Epithelial cell of proximal tubule (primary cell): Measurements from ENCODE around the gene PRAF2. TPM values are rescaled to one million over a fixed set of nuclear protein-coding genes. Genes with fewer than 3 reads are reported as not detected.

Source experiments
- DNase-seq: peaks from one replicate; pipeline ENCODE4 v3.0.0-alpha.2; 2011; ENCODE audit warnings: low read depth
- H3K4me3 ChIP-seq: 2 replicates; pipeline ENCODE4 v1.5.1; 2011; ENCODE audit warnings: low read depth, mild to moderate bottlenecking, low read length
- total RNA-seq: library from RNA; depleted of rRNA; stranded (reverse); fragments of >200 nt; gene quantifications from 2 replicates; pipeline ENCODE4 v1.2.3, GENCODE V29; 2015
- TF ChIP-seq, protein P1 (sequence below): conservative IDR thresholded peaks from 2 replicates; pipeline ENCODE4 v1.5.1; 2012; ENCODE audit warnings: low read depth, mild to moderate bottlenecking, low read length

PRAF2 gene
- total RNA-seq, 1 donor from 2014 or later = 16.7 TPM

DNA sequence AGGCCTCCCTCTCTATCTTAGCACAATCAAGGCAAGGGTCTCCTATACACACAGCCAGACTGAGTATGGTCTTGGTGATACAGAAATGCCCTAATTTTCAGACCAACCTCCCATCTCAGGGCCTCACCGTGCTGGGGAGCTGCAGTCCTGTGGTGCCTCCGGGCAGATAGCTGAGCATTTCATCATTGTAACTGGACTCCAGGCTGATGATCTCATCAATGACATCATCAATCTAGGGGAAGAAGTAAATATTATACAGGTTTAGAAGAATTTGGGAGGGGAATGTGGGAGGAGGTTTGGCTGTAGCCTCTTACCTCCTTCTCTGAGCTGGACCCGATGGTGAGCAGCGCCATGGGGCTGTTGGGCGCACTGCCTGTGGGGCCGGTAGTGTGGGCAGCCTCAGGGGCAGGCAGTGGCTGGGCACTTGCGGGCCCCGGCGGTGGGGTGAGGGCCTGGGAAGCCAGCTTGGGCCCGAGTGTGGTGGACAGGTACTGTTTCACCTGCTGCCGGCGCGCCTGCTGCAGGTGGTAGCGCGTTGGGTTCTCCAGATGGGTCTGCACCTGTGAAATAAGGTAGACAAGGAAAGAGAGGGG is 35.8 kb downstream of the PRAF2 start:
- no peak overlapping the region for H3K4me3 ChIP-seq
- no peak for DNase-seq
- TF ChIP-seq, protein P1, sequence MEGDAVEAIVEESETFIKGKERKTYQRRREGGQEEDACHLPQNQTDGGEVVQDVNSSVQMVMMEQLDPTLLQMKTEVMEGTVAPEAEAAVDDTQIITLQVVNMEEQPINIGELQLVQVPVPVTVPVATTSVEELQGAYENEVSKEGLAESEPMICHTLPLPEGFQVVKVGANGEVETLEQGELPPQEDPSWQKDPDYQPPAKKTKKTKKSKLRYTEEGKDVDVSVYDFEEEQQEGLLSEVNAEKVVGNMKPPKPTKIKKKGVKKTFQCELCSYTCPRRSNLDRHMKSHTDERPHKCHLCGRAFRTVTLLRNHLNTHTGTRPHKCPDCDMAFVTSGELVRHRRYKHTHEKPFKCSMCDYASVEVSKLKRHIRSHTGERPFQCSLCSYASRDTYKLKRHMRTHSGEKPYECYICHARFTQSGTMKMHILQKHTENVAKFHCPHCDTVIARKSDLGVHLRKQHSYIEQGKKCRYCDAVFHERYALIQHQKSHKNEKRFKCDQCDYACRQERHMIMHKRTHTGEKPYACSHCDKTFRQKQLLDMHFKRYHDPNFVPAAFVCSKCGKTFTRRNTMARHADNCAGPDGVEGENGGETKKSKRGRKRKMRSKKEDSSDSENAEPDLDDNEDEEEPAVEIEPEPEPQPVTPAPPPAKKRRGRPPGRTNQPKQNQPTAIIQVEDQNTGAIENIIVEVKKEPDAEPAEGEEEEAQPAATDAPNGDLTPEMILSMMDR = no peak

DNA sequence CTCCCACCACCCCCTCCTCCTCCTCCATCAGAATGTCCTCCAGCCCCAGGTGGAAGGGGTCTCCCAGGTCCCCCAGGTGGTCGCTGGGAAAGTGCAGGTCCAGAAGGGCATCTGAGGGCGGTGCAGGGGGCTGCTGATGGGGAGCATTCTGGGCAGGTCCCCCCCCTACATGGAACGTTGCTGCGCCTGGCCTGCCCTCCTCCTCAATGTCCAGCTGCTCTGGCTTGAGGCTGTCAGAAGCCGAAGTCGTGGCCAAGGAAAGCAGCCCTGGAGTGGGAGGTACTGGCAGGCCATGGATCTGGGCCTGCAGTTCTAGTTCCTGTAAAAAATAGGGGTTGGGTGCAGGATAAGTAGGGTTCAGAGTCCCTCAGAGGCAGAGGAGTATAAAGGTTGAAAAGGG is 43.5 kb downstream of the PRAF2 start:
- no peak for DNase-seq
- TF ChIP-seq, protein P1 = no peak
- H3K4me3 ChIP-seq = no peak overlapping the region

DNA sequence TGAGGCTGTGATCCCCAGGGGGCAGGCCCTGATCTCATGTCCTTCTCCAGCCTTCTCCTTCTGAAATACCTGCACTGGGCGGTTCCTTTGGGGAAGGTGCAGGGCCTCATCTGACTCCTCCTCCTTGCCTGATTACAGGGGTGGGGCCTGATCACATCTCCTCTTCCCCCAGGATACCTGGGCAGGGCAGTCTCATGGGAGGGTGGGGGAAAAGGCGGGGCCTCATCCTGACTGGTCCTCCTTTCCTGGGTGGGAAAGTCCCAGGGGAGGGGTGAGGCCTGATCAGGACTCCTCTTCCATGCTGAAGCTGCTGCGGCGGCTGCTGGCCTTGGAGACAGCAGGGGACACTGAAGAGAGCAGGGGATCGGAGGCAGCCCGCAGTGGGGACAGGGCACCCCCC is 43.9 kb downstream of the PRAF2 start:
- TF ChIP-seq, protein P1 = no peak
- DNase-seq = no peak
- no peak overlapping the region for H3K4me3 ChIP-seq

Other genes with a start within 250 kb of the PRAF2 start
- gene ERAS, start 247.5 kb downstream of the PRAF2 start, total RNA-seq = not detected in 2 replicates
- gene PCSK1N, start 238.4 kb downstream of the PRAF2 start, total RNA-seq = 12.4 and 19.3 TPM in 2 replicates
- gene TIMM17B, start 176.2 kb downstream of the PRAF2 start, total RNA-seq = 93.7 and 104 TPM in 2 replicates
- 84.6 and 86.0 TPM in 2 replicates for gene PQBP1, start 176.1 kb downstream of the PRAF2 start, total RNA-seq
- gene SLC35A2, start 162.4 kb downstream of the PRAF2 start, total RNA-seq = 20.5 and 22.0 TPM in 2 replicates
- gene PIM2, start 155.0 kb downstream of the PRAF2 start, total RNA-seq = 10.9 and 13.1 TPM in 2 replicates
- 34.4 and 44.2 TPM in 2 replicates for gene OTUD5, start 116.4 kb downstream of the PRAF2 start, total RNA-seq
- gene KCND1, start 102.2 kb downstream of the PRAF2 start, total RNA-seq = 0.51 and 1.1 TPM in 2 replicates
- 15.8 and 24.6 TPM in 2 replicates for gene GRIPAP1, start 71.7 kb downstream of the PRAF2 start, total RNA-seq
- 51.8 and 63.7 TPM in 2 replicates for gene TFE3, start 30.6 kb downstream of the PRAF2 start, total RNA-seq
- 4.0 and 4.5 TPM in 2 replicates for gene CCDC120, start 15.0 kb downstream of the PRAF2 start, total RNA-seq
- gene WDR45, start 5.9 kb upstream of the PRAF2 start, total RNA-seq = 32.5 and 43.7 TPM in 2 replicates
- gene GPKOW, start 49.7 kb upstream of the PRAF2 start, total RNA-seq = 28.9 and 31.9 TPM in 2 replicates
- 8.3 and 9.6 TPM in 2 replicates for gene MAGIX, start 88.8 kb upstream of the PRAF2 start, total RNA-seq
- 115 and 132 TPM in 2 replicates for gene PLP2, start 97.9 kb upstream of the PRAF2 start, total RNA-seq
- gene PRICKLE3, start 112.4 kb upstream of the PRAF2 start, total RNA-seq = 13.0 and 18.5 TPM in 2 replicates
- 0.17 and 0.29 TPM in 2 replicates for gene SYP, start 126.2 kb upstream of the PRAF2 start, total RNA-seq
- gene CACNA1F, start 159.3 kb upstream of the PRAF2 start, total RNA-seq = 0.12 TPM in 1 of 2 replicates, not detected in the other
- 22.7 and 25.9 TPM in 2 replicates for gene CCDC22, start 161.5 kb upstream of the PRAF2 start, total RNA-seq
- gene FOXP3, start 190.7 kb upstream of the PRAF2 start, total RNA-seq = 0.07 TPM in 1 of 2 replicates, not detected in the other
- 0.87 and 2.3 TPM in 2 replicates for gene PPP1R3F, start 195.8 kb upstream of the PRAF2 start, total RNA-seq
- not detected in 2 replicates for gene GAGE10, start 229.6 kb upstream of the PRAF2 start, total RNA-seq
- not detected in 2 replicates for gene GAGE12J, start 248.0 kb upstream of the PRAF2 start, total RNA-seq